Liver (tissue), 3 donors: Measurements from ENCODE around the gene HSD17B4.

Experiments used
- RAD21 ChIP-seq, 2 donors: IDR thresholded peaks; 2 replicates each; pipeline ENCODE4 v1.6.1; 2016; ENCODE audit warnings: antibody characterized with exemption in 2 of 2, mild to moderate bottlenecking in 2 of 2
- SP1 ChIP-seq: IDR thresholded peaks from 2 replicates; pipeline ENCODE4 v1.6.1; 2018; ENCODE audit warnings: antibody characterized with exemption, mild to moderate bottlenecking
- TF ChIP-seq, protein P1 (sequence below): fragments of 150-350 bp; IDR thresholded peaks from 2 replicates; pipeline ENCODE4 v1.5.1; 2017; ENCODE audit warnings: improper control_type of control experiment, low read depth, low read length; ENCODE audit not compliant: missing input control
- TF ChIP-seq, protein P2 (sequence below): IDR thresholded peaks from 2 replicates; pipeline ENCODE4 v1.6.1; 2016; ENCODE audit warnings: antibody characterized with exemption, mild to moderate bottlenecking
- TF ChIP-seq, protein P3 (sequence below): IDR thresholded peaks from 2 replicates; pipeline ENCODE4 v1.6.1; 2016; ENCODE audit warnings: antibody characterized with exemption
- donor health status: healthy.
- donor health status: healthy.

DNA sequence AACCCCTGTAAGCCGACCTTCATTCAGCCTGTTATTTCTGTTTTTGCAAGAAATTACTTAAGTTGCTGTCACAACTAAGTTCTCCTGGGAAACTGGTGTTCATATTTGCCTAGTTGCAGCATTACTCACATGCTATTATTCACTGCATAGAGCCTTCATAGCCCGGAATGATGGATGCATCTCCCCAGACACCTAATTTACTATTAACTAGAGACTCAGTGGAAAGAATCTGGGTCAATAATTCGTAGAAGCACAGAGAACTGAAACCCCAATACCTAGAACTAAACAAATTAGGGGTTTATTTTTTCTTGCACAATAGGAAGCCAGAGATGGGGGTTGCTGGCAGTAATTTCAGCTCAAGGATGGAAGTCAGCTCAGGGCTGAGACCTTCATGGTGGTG, 131.4 kb downstream of the HSD17B4 start:
- TF ChIP-seq SP1 (no peak), RAD21 (IDR thresholded peaks at IDR 0.05) (no peak)
- TF ChIP-seq, protein P1, sequence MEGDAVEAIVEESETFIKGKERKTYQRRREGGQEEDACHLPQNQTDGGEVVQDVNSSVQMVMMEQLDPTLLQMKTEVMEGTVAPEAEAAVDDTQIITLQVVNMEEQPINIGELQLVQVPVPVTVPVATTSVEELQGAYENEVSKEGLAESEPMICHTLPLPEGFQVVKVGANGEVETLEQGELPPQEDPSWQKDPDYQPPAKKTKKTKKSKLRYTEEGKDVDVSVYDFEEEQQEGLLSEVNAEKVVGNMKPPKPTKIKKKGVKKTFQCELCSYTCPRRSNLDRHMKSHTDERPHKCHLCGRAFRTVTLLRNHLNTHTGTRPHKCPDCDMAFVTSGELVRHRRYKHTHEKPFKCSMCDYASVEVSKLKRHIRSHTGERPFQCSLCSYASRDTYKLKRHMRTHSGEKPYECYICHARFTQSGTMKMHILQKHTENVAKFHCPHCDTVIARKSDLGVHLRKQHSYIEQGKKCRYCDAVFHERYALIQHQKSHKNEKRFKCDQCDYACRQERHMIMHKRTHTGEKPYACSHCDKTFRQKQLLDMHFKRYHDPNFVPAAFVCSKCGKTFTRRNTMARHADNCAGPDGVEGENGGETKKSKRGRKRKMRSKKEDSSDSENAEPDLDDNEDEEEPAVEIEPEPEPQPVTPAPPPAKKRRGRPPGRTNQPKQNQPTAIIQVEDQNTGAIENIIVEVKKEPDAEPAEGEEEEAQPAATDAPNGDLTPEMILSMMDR = no peak
- TF ChIP-seq, protein P2, sequence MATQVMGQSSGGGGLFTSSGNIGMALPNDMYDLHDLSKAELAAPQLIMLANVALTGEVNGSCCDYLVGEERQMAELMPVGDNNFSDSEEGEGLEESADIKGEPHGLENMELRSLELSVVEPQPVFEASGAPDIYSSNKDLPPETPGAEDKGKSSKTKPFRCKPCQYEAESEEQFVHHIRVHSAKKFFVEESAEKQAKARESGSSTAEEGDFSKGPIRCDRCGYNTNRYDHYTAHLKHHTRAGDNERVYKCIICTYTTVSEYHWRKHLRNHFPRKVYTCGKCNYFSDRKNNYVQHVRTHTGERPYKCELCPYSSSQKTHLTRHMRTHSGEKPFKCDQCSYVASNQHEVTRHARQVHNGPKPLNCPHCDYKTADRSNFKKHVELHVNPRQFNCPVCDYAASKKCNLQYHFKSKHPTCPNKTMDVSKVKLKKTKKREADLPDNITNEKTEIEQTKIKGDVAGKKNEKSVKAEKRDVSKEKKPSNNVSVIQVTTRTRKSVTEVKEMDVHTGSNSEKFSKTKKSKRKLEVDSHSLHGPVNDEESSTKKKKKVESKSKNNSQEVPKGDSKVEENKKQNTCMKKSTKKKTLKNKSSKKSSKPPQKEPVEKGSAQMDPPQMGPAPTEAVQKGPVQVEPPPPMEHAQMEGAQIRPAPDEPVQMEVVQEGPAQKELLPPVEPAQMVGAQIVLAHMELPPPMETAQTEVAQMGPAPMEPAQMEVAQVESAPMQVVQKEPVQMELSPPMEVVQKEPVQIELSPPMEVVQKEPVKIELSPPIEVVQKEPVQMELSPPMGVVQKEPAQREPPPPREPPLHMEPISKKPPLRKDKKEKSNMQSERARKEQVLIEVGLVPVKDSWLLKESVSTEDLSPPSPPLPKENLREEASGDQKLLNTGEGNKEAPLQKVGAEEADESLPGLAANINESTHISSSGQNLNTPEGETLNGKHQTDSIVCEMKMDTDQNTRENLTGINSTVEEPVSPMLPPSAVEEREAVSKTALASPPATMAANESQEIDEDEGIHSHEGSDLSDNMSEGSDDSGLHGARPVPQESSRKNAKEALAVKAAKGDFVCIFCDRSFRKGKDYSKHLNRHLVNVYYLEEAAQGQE = no peak
- TF ChIP-seq, protein P3, sequence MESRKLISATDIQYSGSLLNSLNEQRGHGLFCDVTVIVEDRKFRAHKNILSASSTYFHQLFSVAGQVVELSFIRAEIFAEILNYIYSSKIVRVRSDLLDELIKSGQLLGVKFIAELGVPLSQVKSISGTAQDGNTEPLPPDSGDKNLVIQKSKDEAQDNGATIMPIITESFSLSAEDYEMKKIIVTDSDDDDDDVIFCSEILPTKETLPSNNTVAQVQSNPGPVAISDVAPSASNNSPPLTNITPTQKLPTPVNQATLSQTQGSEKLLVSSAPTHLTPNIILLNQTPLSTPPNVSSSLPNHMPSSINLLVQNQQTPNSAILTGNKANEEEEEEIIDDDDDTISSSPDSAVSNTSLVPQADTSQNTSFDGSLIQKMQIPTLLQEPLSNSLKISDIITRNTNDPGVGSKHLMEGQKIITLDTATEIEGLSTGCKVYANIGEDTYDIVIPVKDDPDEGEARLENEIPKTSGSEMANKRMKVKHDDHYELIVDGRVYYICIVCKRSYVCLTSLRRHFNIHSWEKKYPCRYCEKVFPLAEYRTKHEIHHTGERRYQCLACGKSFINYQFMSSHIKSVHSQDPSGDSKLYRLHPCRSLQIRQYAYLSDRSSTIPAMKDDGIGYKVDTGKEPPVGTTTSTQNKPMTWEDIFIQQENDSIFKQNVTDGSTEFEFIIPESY = no peak
